ENCODE data around the gene FMNL1. TPM values are rescaled to one million over a fixed set of nuclear protein-coding genes. Genes with fewer than 3 reads are reported as not detected.

Gene FMNL1
- total RNA-seq, 1 donor from 2014 or later = 3.4 TPM

GRCh38 chr17:45255358-45255757 is 33.7 kb downstream of the FMNL1 start:
- DNase-seq (ENCODE audit: low spot score) (no peak), ATAC-seq (no peak)

- no peak for DNase-seq (ENCODE audit: low spot score)
- no peak for ATAC-seq
Measured at GRCh38 chr17:45256114-45256966, 34.7 kb downstream of the FMNL1 start.

- no peak for ATAC-seq
- no peak for DNase-seq (ENCODE audit: low spot score)
Measured at GRCh38 chr17:45257115-45257514, 35.4 kb downstream of the FMNL1 start.

GRCh38 chr17:45258981-45259380 is 37.3 kb downstream of the FMNL1 start:
- ATAC-seq (no peak), DNase-seq (ENCODE audit: low spot score) (no peak)

- peak; percentile 13 for ATAC-seq
- DNase-seq (ENCODE audit: low spot score) = no peak
Measured at GRCh38 chr17:45260204-45260783, 38.6 kb downstream of the FMNL1 start.

- DNase-seq (ENCODE audit: low spot score) (peak; percentile 66), ATAC-seq (peak; percentile 76)
Measured at GRCh38 chr17:45261577-45262515, 40.2 kb downstream of the FMNL1 start, which contains the start of gene SPATA32. Gene SPATA32, minus strand, starts transcription at chr17:45262094. Its CDS starts 78 bp downstream, at chr17:45262016.

- DNase-seq (ENCODE audit: low spot score) = no peak
- ATAC-seq = peak; percentile 14
Measured at GRCh38 chr17:45262516-45263476, 41.1 kb downstream of the FMNL1 start.

DNA sequence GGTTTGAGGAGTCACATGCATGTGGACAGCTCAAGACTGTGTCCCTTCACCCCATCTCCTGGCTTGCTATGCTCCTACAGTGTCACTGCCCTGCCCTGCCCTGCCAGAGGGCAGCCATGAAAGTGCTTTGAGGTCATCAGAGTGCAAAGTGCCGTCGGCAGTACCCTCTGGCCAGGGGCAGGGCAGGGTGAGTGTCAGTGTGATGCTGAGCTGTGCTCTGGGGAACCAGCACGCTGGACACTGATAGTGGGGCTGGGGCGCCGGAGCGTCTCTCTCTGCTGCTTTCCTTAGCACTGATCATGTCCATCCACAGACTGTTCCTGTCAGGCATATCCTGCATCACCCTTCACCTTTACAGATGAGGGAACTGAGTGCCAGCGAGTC is 41.8 kb downstream of the FMNL1 start:
- ATAC-seq (peak; percentile 38), DNase-seq (ENCODE audit: low spot score) (no peak)

- ATAC-seq = no peak
- no peak for DNase-seq (ENCODE audit: low spot score)
Measured at GRCh38 chr17:45264430-45264829, 42.7 kb downstream of the FMNL1 start.

GRCh38 chr17:45264988-45265387 is 43.3 kb downstream of the FMNL1 start:
- ATAC-seq (no peak), DNase-seq (ENCODE audit: low spot score) (no peak)

DNA sequence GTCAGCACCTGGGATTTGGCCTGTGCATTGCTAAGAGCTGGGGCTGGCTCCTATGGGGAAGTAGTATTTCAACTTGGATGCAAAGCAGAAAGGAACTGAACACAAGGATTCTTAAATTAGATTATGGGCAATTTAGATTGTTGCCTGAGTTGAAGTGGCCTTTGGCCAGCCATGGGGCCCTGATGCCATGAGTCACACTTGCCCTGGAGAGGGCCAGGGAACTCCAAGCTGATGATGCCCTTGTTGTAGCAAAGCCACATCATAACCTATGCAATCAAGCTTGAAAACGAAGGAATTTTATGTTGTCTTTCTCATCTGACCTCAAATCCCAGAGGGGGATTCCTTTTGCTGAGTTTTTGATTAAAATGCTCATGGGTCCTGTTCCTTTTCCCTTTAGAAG is 44.1 kb downstream of the FMNL1 start:
- ATAC-seq (no peak), DNase-seq (ENCODE audit: low spot score) (no peak)

DNA sequence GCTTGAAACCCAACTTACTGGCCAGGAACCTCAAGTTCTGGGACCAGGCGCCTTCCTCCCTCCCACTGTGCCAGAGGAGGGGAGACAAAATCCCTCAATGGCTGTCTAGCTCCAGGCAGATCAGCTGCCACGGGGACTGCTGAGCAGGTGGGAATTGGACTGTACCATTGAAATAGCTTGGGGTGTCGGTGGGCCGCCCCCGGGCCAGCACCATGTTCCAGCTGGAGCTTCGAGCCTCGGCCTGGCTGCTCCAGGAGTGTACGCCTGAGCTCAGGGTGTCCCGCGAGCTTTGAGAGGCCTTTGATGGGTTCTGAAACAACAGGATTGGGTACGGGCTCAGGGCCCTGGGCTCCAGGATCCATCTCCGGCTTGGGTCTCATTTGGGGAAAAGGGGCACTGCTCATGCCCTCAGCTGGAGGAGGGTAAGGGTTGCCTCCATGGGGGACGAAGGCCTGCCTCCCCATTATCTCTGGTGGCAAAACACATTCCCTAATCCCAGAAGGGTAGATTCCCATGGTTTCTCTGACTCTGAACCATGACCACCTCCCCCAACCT is 44.8 kb downstream of the FMNL1 start:
- ATAC-seq = no peak
- DNase-seq (ENCODE audit: low spot score) = no peak

- no peak for ATAC-seq
- no peak for DNase-seq (ENCODE audit: low spot score)
Measured at GRCh38 chr17:45267436-45268055, 45.9 kb downstream of the FMNL1 start.

- ATAC-seq (no peak), DNase-seq (ENCODE audit: low spot score) (no peak)
Measured at GRCh38 chr17:45269912-45270311, 48.2 kb downstream of the FMNL1 start.

DNA sequence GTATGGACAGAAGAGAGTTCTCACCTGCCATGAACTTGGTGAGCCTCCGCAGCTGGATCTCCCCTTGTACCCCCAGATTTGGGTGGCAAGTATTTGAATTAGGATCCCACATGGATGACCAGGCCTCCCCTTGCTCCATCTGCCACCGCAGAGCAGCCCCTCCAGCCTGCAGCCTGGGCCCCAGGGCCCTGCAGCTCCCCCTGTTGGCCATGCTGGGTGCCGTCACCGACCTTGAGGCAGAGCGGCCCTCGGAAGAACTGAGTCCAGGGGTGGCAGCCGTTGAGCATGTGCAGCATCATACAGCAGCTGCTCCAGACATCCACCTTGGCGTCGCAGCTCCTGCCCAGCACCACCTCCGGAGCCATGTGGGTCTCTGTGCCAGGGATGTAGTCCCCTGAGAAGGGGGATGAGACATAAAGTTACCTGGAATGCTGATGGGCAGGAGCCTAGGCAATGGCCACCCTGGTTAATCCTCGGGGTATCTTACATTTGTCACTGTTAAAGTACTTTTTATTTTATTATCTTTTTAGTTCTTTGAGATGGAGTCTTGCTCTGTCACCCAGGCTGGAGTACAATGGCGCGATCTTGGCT is 49.2 kb downstream of the FMNL1 start:
- ATAC-seq (no peak), DNase-seq (ENCODE audit: low spot score) (no peak)

DNA sequence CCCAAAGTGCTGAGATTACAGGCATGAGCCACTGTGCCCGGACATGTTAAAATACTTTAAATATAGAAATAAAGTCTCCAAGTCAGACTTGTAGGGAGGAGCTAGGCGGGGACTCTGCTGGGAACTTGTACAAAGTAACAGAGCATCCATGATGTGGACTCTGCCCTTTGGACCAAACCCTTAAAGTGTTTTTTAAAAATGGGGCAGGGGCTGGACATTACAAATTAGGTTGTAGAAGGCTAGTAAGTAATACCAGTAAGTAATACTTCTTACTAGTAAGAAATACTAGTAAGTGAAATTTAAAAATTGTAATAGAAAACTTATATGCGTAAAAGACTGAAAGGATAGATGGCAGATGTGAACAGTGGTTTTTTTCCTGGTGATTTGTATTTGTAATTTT is 49.9 kb downstream of the FMNL1 start:
- DNase-seq (ENCODE audit: low spot score) = no peak
- ATAC-seq = no peak

GRCh38 chr17:45273551-45273957 is 51.9 kb downstream of the FMNL1 start:
- ATAC-seq = peak; percentile 82
- peak; percentile 84 for DNase-seq (ENCODE audit: low spot score)

DNA sequence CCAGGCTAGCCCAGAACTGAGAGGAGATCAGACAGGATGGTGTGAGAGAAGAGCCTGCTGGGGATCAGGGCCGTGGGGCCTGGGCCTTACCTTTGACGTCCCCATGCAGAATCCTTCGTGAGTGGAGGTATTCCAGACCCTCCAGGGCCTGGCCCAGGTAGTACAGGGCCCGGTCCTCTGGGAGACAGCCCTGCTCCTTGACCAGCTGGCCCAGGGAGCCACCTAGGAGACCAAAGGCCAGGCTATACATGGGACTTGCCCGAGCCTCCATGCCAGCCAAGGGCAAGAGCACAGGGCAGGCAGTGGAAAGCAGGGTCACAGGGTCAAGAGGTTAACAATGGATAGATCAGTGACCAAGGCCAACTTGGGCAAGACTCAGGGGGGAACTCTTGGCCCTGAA is 52.3 kb downstream of the FMNL1 start:
- ATAC-seq = peak; percentile 57
- DNase-seq (ENCODE audit: low spot score) = no peak

- ATAC-seq (no peak), DNase-seq (ENCODE audit: low spot score) (no peak)
Measured at GRCh38 chr17:45276031-45276430, 54.3 kb downstream of the FMNL1 start.
